Stimulated activated CD4-positive, alpha-beta T cell treated with anti-CD3 and anti-CD28 coated beads, TNF-alpha, amount 100 ng/mL, for 1 hour (primary cell): ENCODE results near the gene CA12.
"Not testable (repeated sequence)": the region's sequence is repeated elsewhere in the genome, so short reads cannot be mapped to it uniquely, and the experiment has no call there.

ENCODE experiments used
- DNase-seq, 3 donors: peaks; one replicate each; pipeline ENCODE4 v3.0.0-alpha.2; 2020; ENCODE audit warnings: low read depth in 3 of 3, low spot score in 1 of 3

The CA12 gene

DNA sequence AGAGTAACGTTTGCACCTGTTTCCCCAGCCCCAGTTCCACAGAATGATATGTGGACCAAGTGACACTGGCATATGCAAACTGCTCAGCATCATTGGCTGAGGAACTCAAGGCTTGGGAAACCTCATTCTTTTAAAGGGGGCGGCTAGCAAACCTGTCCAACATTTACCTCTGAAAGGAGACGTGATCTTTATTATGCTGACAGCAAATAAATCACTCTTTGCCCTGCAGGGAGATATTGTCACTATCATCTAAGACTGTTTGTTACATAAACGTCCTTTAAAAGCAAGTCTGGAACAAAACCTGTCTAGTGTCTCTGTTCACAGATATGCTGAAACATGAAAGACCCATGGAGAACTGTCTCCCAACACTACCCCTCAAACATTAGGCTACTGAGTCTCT lies 21.5 kb downstream of the CA12 start:
- DNase-seq: no peak

GRCh38 chr15:63358241-63359029 lies 23.2 kb downstream of the CA12 start:
- no peak for DNase-seq

GRCh38 chr15:63357731-63358130 lies 23.9 kb downstream of the CA12 start:
- no peak for DNase-seq

DNA sequence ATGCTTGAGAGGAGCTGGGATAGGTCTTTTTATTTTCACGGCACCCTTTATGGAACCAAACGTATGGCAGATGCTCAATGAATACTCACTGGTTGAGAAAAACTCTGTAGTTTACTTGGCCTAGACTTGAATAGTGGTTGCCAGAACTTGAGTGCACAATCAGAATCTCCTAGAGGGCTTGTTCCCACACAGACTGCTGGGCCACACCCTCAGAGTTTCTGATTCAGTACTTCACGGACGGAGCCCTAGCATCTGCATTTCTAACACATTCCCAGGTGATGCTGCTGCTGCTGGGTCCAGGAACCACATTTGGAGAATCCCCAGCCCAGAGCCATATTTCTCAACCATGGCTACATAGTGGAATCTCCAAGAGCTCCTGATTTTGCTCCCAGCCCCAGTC lies 24.6 kb downstream of the CA12 start:
- no peak for DNase-seq

DNA sequence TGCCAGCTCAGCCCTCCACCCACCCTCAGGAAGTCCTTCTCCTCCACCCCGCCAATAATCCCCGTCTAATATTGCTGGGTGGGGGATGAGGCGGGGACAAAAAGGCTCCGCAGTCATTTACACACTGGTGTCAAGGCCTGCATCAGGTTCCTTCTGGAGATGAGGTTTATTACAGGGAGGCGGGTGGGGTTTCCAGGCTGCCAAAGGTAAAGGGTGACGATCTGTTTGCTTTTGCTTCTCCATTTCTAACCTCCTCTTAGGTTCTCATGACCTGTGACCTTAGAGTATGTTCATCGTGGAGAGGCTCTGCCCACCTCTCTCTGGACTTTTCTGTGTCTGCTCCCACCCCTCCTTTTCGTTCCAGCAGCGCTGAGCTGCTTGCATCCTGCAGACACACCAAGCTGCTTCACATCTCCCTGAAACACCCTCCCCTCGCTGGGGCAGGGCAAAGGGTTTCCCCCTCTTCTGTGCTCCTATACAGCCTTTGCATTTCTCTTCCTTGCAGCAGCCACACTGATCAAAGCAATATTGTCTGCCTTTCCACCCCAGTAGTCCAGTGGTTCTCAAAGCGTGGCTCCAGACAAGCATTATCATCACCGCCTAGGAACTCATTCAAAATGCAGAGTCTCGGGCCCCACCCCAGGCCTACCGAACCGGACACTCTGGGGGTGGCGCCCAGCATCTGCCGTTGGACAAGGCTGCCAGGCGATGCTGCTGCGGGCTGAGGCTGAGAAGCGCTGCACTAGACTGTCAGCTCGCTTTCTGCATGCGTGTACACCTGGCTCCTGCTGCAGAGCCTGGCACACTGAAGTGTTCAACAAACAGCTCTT lies 26.6 kb downstream of the CA12 start:
- no peak for DNase-seq

DNA sequence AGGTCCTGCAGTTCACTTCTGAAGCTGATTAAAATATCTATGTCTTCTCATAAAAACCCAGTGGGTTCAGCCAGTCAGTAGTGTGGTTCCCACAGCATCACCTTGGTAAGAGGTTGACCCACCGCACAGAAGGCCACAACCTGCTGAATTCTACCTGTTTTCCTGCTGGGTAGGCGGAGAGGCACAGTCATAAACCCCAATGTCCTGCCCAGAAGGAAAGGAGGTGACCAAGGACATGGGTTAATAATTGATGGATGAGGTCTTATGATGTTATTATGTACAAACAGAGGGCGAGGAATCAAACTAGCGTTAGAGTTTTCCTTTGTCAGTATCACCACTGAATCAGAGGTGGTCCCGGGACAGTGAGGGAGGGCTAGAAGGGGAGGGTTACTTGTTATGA lies 27.8 kb downstream of the CA12 start:
- DNase-seq: no peak

GRCh38 chr15:63353261-63353660 lies 28.4 kb downstream of the CA12 start:
- DNase-seq: no peak

DNA sequence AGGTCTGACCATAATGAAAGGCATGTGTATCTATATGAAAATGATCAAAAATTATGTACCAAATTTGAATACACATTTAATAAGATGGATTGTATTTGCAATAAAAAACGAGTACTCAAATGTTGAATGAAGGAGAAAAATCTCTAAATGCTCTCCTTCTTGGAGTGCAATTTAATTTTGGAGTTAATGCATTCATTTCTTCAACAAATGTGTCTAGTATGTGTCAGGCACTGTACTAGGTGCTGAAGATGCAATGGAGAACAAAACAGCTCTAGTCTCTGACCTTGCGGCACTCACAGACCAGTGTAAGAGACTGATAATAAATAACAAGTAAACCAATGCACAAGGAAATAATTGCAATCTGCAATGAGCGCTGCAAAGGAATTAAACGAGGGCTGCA lies 28.8 kb downstream of the CA12 start:
- DNase-seq: no peak

DNA sequence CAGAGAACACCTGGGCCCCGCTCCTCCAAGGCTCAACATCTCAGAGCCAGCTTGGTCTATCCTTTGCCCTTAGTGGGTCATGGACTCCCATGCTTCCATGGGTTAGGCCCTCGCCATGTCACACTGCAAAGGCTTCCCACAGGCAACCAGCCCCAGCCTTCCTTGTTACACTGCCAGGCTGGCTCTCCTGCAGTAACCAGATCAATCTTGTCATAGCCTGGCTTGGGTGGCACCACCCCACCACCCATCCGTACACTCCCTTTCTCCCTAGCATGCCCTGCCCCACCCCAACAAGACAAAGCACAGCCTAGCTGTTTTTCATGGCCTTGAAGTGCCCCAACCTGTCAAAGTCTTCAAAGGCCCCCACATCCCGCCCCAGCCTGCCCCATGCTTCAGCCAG lies 30.5 kb downstream of the CA12 start:
- DNase-seq: no peak

GRCh38 chr15:63350178-63350621 lies 31.4 kb downstream of the CA12 start:
- no peak for DNase-seq

- no peak for DNase-seq
These were observed 32.0 kb downstream of the CA12 start for GRCh38 chr15:63349621-63350020.

DNA sequence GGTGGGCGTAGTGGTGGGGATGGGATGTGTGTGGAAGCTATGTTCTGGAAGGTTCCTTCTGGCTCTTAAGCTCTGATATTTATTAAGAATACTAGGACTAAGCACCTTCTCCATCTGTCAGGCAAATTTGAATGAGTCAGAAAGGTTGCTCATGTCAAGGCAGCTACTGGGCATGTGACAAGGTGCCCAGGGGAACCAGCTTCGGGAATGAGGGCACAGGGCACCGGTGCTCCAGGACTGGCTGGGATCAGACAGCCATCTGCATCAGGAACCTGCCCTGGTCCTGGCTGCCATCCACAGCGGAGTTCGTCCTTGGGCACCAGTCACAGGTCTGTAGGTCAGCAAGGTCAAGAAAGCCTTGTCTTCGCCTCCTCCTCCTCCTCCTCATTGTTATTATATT lies 32.5 kb downstream of the CA12 start:
- DNase-seq: no peak

- DNase-seq: no peak
These were observed 33.3 kb downstream of the CA12 start for GRCh38 chr15:63348392-63348791.

DNA sequence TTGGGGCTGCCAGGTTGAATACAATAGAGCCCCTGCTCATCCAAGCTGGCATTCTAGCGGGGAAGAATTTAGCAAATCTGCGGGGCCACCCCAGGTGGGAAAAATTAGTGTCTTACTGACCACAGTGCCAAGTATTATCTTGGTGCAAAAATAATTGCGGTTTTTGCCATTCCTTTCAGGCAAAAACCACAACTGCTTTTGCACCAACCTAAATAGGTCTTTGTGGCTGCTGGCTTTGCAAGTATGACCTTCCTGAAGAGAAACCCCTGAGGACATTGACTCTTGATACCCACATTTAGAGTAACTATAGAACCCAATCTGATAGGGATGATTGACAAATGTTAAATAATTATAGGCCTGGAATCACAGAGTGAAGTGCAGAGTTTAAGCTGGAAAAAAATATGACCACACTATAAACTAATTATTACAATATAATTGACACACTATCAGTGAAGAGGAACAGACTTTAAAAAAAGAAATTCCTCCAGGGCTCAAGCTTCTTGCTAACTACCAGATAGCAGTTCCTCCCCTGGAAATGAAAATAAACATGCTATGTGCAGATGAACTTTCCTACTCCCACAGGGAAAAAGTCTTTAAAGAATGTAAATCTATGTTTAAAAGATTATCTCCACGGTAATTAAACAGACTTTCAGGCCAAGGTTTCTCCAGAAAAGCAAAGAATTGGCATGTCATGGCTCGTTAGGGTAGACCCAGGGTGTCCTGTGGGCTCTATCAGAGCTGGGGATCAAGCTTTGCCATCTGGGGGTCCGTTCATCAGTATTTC lies 34.4 kb downstream of the CA12 start:
- DNase-seq: no peak

DNA sequence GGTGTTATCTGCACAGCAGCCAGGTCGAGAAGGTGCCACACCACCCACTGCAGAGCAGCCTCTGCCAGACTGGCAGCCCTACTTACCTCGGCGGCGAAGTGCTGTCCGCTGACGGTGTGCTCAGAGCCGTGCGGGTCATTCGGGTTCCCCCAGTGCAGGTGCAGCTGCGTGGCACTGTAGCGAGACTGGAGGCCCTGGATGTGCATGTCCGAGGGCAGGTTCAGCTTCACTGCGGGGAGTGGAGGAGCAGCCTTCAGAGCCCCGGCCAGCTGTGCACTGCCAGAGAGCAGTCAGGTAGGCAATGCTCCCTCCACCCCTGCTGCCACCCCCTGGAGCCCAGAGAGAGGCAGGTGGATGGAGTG lies 36.3 kb downstream of the CA12 start:
- DNase-seq: no peak

GRCh38 chr15:63344731-63345390 lies 36.8 kb downstream of the CA12 start:
- no peak for DNase-seq

GRCh38 chr15:63342996-63343562 lies 38.6 kb downstream of the CA12 start:
- DNase-seq: not testable (repeated sequence)

DNA sequence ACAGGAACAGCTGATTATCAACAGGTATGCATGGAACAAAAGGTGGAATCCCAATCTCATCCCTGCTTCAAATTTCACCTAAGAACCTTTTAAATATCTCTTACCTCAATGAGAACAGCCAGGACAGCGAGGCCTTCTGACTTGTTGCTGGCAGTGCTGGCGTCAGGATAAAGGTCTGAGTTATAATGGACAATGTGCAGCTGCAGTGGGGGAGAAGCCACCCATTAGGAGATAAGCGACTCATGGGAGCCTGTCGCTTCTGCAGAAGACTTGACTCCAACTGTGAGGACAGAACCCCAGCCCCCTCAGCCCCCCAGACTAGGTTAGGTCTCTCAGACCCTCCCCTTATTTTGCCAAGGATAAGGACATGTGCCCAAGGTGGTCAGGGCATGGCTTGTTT lies 39.7 kb downstream of the CA12 start:
- no peak for DNase-seq

GRCh38 chr15:63340878-63341277 lies 40.8 kb downstream of the CA12 start:
- DNase-seq: no peak

DNA sequence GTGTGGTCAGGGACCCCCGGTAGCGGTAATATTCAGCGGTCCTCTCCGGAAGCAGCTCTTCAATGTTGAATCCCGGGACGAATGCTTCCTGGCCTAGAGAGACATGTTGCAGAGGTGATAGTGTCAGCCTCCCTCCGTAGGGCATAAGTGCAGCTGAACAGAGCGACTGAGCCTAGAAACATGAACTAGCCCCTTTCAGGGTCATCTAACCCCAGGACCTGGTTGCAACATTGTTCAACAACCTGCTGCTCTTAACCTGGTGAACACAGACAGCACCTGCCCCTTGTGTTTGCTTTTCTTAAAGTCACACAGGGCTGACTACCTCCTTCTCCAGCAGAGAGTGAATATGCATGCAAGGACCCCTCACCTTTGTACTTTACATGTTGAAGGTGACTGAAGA lies 41.3 kb downstream of the CA12 start:
- no peak for DNase-seq

DNA sequence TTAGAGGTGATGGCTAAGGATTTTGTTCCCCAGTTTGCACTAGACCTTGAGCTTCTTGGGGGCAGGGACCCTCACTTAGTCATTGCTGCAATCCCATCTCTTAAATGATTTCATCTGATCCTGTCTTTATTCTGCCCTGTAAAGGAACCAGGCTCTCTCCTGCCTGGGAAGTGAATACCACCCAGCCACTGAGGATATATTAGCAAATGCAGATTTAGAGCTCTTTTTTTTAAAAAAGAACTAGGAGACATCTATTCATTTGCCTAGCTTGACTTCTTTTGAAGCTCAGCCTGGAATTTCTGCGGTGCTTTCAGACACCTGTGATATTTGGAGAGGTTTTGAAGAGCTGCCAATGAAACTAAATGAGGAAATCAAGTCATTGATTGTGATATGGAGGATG lies 41.8 kb downstream of the CA12 start:
- DNase-seq: no peak
